GM12801 (cell line): ENCODE data around the gene DSCAM.

Source experiments
- CTCF ChIP-seq: IDR thresholded peaks from one replicate; pipeline ENCODE4 v1.5.1; 2011; ENCODE audit warnings: control low read depth; ENCODE audit not compliant: insufficient read length; ENCODE audit errors: extremely low read depth

DSCAM gene

GRCh38 chr21:40569357-40569756, 277.6 kb downstream of the DSCAM start:
- no peak for TF ChIP-seq CTCF

- TF ChIP-seq CTCF: no peak
Measured at GRCh38 chr21:40568807-40569206, 278.2 kb downstream of the DSCAM start.

DNA sequence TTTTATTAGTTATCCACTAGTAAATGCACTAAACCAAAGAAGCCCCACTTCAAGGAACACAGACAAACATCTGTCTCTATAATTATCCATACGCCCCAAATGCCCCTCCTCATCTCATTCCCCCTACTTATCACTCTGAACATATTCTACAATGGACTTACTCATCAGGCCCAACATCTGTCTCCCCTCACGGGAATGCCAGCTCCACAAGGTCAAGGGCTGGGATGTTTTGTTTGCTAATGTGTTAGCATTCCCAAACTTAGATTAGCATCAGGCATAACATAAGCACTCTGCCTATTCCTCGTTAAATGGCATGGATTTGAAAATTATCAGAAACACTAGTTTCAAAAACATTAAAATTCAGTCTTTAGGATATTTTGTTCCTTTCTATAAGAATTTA, 279.5 kb downstream of the DSCAM start:
- TF ChIP-seq CTCF: no peak

DNA sequence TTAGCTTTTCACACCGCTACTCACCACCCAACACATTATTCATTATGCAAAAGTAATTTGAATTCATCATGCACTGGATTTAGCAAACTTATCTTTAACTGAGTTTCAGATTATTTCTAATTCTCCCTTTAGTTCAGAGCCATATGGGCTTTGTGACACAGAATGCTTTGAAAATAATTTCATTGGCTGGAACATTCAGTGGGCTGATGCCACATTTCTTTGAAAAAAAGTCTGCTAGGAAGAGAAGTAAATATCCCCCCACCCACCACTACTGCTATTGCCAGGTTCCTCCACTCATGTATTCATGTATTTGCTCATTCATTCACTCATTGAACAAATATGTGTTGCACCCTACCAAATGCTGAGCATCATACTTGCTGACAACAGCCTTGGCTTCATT, 280.5 kb downstream of the DSCAM start:
- TF ChIP-seq CTCF: no peak

GRCh38 chr21:40564318-40564717, 282.6 kb downstream of the DSCAM start:
- no peak for TF ChIP-seq CTCF

- TF ChIP-seq CTCF: no peak
Measured at GRCh38 chr21:40563900-40564299, 283.1 kb downstream of the DSCAM start.

DNA sequence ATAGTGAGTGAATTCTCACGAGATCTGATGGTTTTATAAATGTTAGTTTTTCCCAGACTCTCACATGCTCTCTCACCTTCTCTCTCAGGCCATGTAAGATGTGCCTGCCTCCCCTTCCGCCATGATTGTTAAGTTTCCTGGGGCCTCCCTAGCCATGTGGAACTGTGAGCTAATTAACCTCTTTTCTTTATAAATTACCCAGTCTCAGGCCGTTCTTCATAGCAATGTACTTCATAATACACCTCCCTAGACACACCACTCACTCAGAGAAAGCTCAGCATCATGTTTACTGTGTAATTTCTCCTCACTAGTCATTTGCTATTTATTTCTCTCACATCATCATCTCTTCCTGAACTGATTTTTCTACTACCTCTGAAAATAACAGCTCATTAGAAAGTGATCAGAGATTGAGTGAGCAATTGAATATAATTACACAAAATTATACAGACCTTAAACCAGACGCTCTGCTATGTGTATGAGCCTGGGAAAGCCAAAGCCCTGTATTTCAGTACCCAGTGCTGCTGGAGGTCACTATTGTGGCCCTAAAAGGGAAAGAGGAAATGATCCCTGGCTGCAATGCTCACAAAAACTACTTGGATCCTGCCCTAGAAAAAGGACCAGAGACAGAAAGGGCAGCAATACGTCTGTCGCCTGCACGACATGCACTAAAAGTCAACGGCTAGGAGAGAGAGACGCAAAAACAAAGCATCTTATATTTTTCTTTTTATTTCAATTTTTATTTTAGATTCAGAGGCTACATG, 284.5 kb downstream of the DSCAM start:
- no peak for TF ChIP-seq CTCF

- no peak for TF ChIP-seq CTCF
Measured at GRCh38 chr21:40556442-40556968, 290.5 kb downstream of the DSCAM start.
